Heart left ventricle (tissue), 16 donors: Measurements from ENCODE around the gene UBE2E2. TPM values are rescaled to one million over a fixed set of nuclear protein-coding genes. Genes with fewer than 3 reads are reported as not detected.

Experiments
- ATAC-seq, 4 donors: fragments of 200-7000 bp; cut with Tn5 transposase; one replicate each; pipeline ENCODE4 v1.9.1; 2020 to 2022; ENCODE audit warnings: moderate library complexity in 4 of 4, mild to moderate bottlenecking in 3 of 4, moderate number of reproducible peaks in 1 of 4
- DNase-seq, 5 donors: peaks; one replicate each; pipeline ENCODE4 v3.0.0-alpha.2; 2020
- H3K27ac ChIP-seq, 12 donors: fragments of 200-600 bp; sonication (generic) in 4 of 12; one replicate each; pipeline versions ENCODE4 v1.5.0 to v1.8.0; 2016 to 2022; ENCODE audit warnings: mild to moderate bottlenecking in 2 of 12
- H3K27me3 ChIP-seq, 9 donors: fragments of 200-600 bp; sonication (generic) in 2 of 9; one replicate each; pipeline versions ENCODE4 v1.5.1 to v1.8.0; 2016 to 2022; ENCODE audit warnings: mild to moderate bottlenecking in 3 of 9
- H3K36me3 ChIP-seq, 9 donors: fragments of 200-600 bp; sonication (generic) in 2 of 9; one replicate each; pipeline versions ENCODE4 v1.5.0 to v1.8.0; 2018 to 2022; ENCODE audit warnings: mild to moderate bottlenecking in 2 of 9
- H3K4me1 ChIP-seq, 12 donors: fragments of 200-600 bp; sonication (generic) in 4 of 12; one replicate each; pipeline versions ENCODE4 v1.5.0 to v1.8.0; 2016 to 2022; ENCODE audit warnings: mild to moderate bottlenecking in 3 of 12
- H3K4me3 ChIP-seq, 12 donors: fragments of 200-600 bp; sonication (generic) in 4 of 12; one replicate each; pipeline versions ENCODE4 v1.5.0 to v1.8.0; 2017 to 2022; ENCODE audit warnings: mild to moderate bottlenecking in 9 of 12, moderate library complexity in 4 of 12
- H3K9me3 ChIP-seq, 12 donors: fragments of 200-600 bp; sonication (generic) in 4 of 12; one replicate each; pipeline versions ENCODE4 v1.5.0 to v1.8.0; 2016 to 2022; ENCODE audit warnings: mild to moderate bottlenecking in 1 of 12
- CTCF ChIP-seq, 12 donors: fragments of 200-600 bp; sonication (generic) in 4 of 12; IDR thresholded peaks; one replicate each; pipeline versions ENCODE4 v1.5.0 to v1.8.0; 2018 to 2022; ENCODE audit warnings: antibody characterized with exemption in 12 of 12, mild to moderate bottlenecking in 5 of 12
- POLR2A ChIP-seq, 2 donors: fragments of 450-650 bp; IDR thresholded peaks; one replicate each; pipeline ENCODE4 v1.6.1; 2017; ENCODE audit warnings: antibody characterized with exemption in 2 of 2, mild to moderate bottlenecking in 2 of 2, moderate library complexity in 2 of 2
- WGBS, 4 donors: extraction: QIAGEN DNeasy Blood & Tissue Kit in 2 of 4; methylation state at CpG; one replicate each; pipeline versions ENCODE4 v1.1.5 to v1.1.7; 2013 to 2018; 5-methylcytosine and 5-hydroxymethylcytosine counted together
- intact Hi-C, 10 donors: fragments of 100-400 bp; cut with DNase I; formaldehyde crosslinking; loops; one replicate each; pipeline versions ENCODE4 v1.11.1 to v1.14.2; 2022
- polyA plus RNA-seq, 2 donors: library from polyadenylated mRNA; stranded (reverse); fragments of 200-250 nt; gene quantifications; one replicate each; pipeline ENCODE4 v1.2.3, GENCODE V29; 2013
- total RNA-seq, 9 donors: library from RNA; depleted of rRNA in 2 of 9; stranded (reverse); fragments of >200 nt in 2 of 9; fragmentation: NEBNext Ultra II Directional in 3 of 9; extraction: Animal tissue kit (Norgen Biotek cat#: 25700) in 3 of 9; gene quantifications; one replicate each; pipeline versions ENCODE4 v1.1.0 to v1.2.4, GENCODE V29; 2016 to 2023
- donor health status: ischemic (EF 13 %, LVEDD 7.1; RV severe dilation, severe dysfunction).
- donor health status: healthy with polysubstance abuse.
- donor health status: DM: no; HTN: yes; CAD: no.
- donor health status: DM: no; HTN: no; CAD: no.
- donor health status: ischemic (EF 25% LVEDD 6.9; RV normal size, moderate dysfunction).
- donor health status: ischemic (EF 25% LVEDD 5.7; RV mildly dilated, moderate dysfunction).
- donor health status: healthy.
- donor health status: DM: yes; HTN: yes; CAD: no.
- donor health status: ischemic (EF 35%, LVEDD 5.7; RV mildly dilated, moderate dysfunction).
- donor health status: nonischemic (EF 11% LVEDD 7.7; RV severe dilation, severe dysfunction).
- donor health status: DM: yes; HTN: yes; CAD: no.
- donor health status: PGD.
- donor health status: ischemic (EF 29% LVEDD 5.4; RV normal size, mild dysfunction).
- donor health status: nonischemic (EF 23%, LVEDD 6.1; RV moderate dilation, normal function).

The UBE2E2 gene
- total and polyA plus RNA-seq, 11 donors: 21.9 to 63.9 (median 50.8) TPM

DNA sequence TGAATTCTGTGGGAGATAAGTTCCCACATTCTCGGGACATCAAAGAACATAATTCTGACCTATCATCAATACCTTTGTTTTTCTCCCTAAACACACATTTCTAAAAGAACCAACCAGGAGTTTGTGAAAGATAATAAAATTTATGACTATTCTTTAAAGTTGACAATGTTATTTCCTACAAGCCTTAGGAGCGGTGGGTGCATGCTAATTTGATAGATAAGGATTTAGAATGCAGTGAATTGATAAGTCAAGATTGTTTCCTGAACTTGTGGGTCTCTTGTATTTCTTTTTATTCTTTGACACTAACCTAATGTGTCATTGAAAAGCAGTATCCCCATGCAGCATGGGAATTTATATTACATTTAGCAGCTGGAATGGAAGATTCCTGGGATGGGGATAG lies 10.3 kb upstream of the UBE2E2 start:
- DNase-seq (no peak), ATAC-seq (no peak)
- H3K36me3 ChIP-seq: no peaks in the 10 kb centered on the region
- no peaks in the 10 kb centered on the region for H3K9me3 ChIP-seq
- no peak overlapping the region for H3K4me3 ChIP-seq
- H3K4me1 ChIP-seq: peaks cover 0 to 11% (median 6%) of the 10 kb centered on the region in 12 donors
- no peaks in the 10 kb centered on the region for H3K27me3 ChIP-seq
- 69 to 89% (median 84%) methylated on average over 2 of the region's 2 CpGs for WGBS, 4 donors
- H3K27ac ChIP-seq: no peak overlapping the region
- TF ChIP-seq POLR2A (IDR thresholded peaks at IDR 0.05): no peak
- no peak for TF ChIP-seq CTCF (IDR thresholded peaks at IDR 0.05)
- intact Hi-C loops: no loop called here

DNA sequence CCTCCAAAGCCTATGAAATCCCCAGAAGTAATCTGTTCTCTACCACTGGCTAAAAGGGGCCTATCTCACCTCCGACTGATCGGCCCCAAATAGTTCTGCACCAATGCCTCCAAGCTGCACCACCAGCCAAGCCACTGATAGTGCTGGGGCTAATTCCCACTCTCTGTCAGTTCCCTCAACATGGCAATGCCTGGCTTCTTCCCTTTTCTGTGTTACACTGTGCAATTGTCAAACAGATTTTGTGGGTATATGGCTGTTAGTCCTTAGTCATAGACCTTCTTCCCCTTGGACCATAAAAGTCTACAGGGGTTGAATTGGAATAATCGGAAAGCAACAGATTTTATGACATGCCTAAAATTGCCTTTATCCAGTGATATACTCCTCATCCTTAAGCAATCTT lies 9.3 kb upstream of the UBE2E2 start:
- 89 to 99% (median 94%) methylated on average over 3 of the region's 3 CpGs for WGBS, 4 donors
- DNase-seq (no peak), ATAC-seq (no peak)
- Histone ChIP-seq H3K27ac (no peak overlapping the region), H3K9me3 (no peaks in the 10 kb centered on the region), H3K27me3 (no peaks in the 10 kb centered on the region), H3K4me1 (peaks cover 0 to 9% (median 6%) of the 10 kb centered on the region in 12 donors), H3K36me3 (no peaks in the 10 kb centered on the region), H3K4me3 (no peak overlapping the region)
- intact Hi-C loops: no loop called here
- TF ChIP-seq POLR2A (IDR thresholded peaks at IDR 0.05): no peak
- TF ChIP-seq CTCF (IDR thresholded peaks at IDR 0.05): no peak

- 64 to 86% (median 83%) methylated on average over 4 of the region's 4 CpGs for WGBS, 4 donors
- Histone ChIP-seq H3K4me1 (peaks cover 0 to 6% (median 0%) of the 10 kb centered on the region in 12 donors), H3K9me3 (no peaks in the 10 kb centered on the region), H3K4me3 (no peak overlapping the region), H3K27ac (no peak overlapping the region), H3K27me3 (no peaks in the 10 kb centered on the region), H3K36me3 (no peaks in the 10 kb centered on the region)
- intact Hi-C loops: no loop called here
- TF ChIP-seq POLR2A (IDR thresholded peaks at IDR 0.05): no peak
- no peak for TF ChIP-seq CTCF (IDR thresholded peaks at IDR 0.05)
- ATAC-seq: no peak
- no peak for DNase-seq
These were observed 4.3 kb upstream of the UBE2E2 start for GRCh38 chr3:23198801-23199200.

DNA sequence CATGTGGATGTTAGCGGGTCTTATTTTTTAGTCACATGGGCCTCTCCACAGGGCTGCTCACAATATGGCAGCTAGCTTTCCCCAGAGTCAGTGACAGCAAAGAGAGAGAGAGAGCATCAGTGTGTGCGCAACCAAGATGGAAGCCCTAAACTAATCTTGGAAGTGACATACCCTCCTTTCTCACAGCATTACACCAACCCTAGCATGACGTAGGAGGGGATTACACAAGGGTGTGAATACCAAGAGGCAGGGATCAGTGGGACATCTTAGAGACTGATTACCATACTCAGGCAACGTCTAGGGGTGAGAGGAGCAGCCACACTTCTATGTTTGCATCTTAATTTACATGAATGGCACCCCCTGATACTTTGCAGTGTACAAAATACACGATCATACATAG lies 3.5 kb upstream of the UBE2E2 start:
- TF ChIP-seq CTCF (IDR thresholded peaks at IDR 0.05) (no peak), POLR2A (IDR thresholded peaks at IDR 0.05) (no peak)
- H3K9me3 ChIP-seq: no peaks in the 10 kb centered on the region
- WGBS, 4 donors: 83 to 87% (median 86%) methylated on average over 5 of the region's 5 CpGs
- no peak overlapping the region for H3K27ac ChIP-seq
- DNase-seq (no peak), ATAC-seq (no peak)
- H3K36me3 ChIP-seq: no peaks in the 10 kb centered on the region
- H3K27me3 ChIP-seq: no peaks in the 10 kb centered on the region
- peaks cover 0 to 15% (median 6%) of the 10 kb centered on the region in 12 donors for H3K4me1 ChIP-seq
- intact Hi-C loops: loop anchor here in 2 of 10 donors (5.0 to 10.0 kb wide), 2 partner anchors 415 to 608 kb away; partner anchors contain the start of gene UBE2E1 (in 1 of the 2)
- H3K4me3 ChIP-seq: no peak overlapping the region
